ENCODE results near the gene ZMYND8. TPM values are rescaled to one million over a fixed set of nuclear protein-coding genes. Genes with fewer than 3 reads are reported as not detected.

Gene ZMYND8
- total and polyA plus RNA-seq, 2 donors (not counting 3 experiments of a cell fraction or from before 2014, with no cell fraction given), result 30.6 to 75.2 TPM

GRCh38 chr20:47211036-47211435 lies 145.5 kb downstream of the ZMYND8 start:
- DNase-seq (ENCODE audit: low read depth, low spot score) (no peak), FAIRE-seq (no peak)
- dilution Hi-C loops (cut with MboI; ENCODE audit: extremely low pct_ligation_motif_present, low sequenced_read_pairs) (no loop called here), intact Hi-C loops (cut with micrococcal nuclease) (no loop called here)
- no peak overlapping the region for H3K4me2 ChIP-seq (ENCODE audit: insufficient read depth, low read length)
- POLR2A ChIA-PET, result interaction anchor here (0.6 kb wide), 1 partner anchor 12 kb away, joined by 4 read pairs; no protein-coding TSS in a partner anchor
- BruUV-seq (replicated peaks), result no TSS peak
- no peak for TF ChIP-seq GATA2 (IDR thresholded peaks at IDR 0.05; ENCODE audit: insufficient read depth, insufficient read length, low read depth, low read length)
- no peak for TF ChIP-seq EZH2 (IDR thresholded peaks at IDR 0.05; ENCODE audit: borderline replicate concordance, low read depth, low read length, severe bottlenecking)
- TF ChIP-seq CTCF (IDR thresholded peaks at IDR 0.05; ENCODE audit: extremely low read depth in 1 of 2, insufficient read depth in 1 of 2, low read depth in 1 of 2, low read length in 2 of 2), result no peak
- no peak for TF ChIP-seq MYC (IDR thresholded peaks at IDR 0.05; ENCODE audit: low read depth, low read length)
- TF ChIP-seq FOS (IDR thresholded peaks at IDR 0.05; ENCODE audit: borderline replicate concordance, insufficient read depth, low read length), result no peak
- TF ChIP-seq JUN (IDR thresholded peaks at IDR 0.05; ENCODE audit: borderline replicate concordance, insufficient read depth, insufficient read length, low read depth), result no peak
- H2AFZ ChIP-seq (ENCODE audit: low read depth, low read length), result no peak overlapping the region
- H3K4me1 ChIP-seq (ENCODE audit: control insufficient read depth, extremely low read depth, insufficient read depth, low read length), result peaks cover 1% of the 10 kb centered on the region
- H3K9me3 ChIP-seq (replicated peaks; ENCODE audit: control insufficient read depth, insufficient read depth, low read length), result no peaks in the 10 kb centered on the region
- no peaks in the 10 kb centered on the region for H3K9me1 ChIP-seq (replicated peaks; ENCODE audit: control insufficient read depth, extremely low read depth, insufficient read depth, low read length)
- no peak overlapping the region for H3K9ac ChIP-seq (replicated peaks; ENCODE audit: extremely low read depth, insufficient read depth, low read length)
- H3K79me2 ChIP-seq (ENCODE audit: control insufficient read depth, insufficient read depth, low read length), result peaks cover 6% of the 10 kb centered on the region
- no peaks in the 10 kb centered on the region for H3K27me3 ChIP-seq (ENCODE audit: control insufficient read depth in 2 of 2, insufficient read depth in 2 of 2, low read length in 2 of 2)
- no peak overlapping the region for H3K27ac ChIP-seq (ENCODE audit: insufficient read depth, low read depth, low read length)
- no peaks in the 10 kb centered on the region for H4K20me1 ChIP-seq (replicated peaks; ENCODE audit: control insufficient read depth, extremely low read depth, insufficient read depth, low read length)
- H3K4me3 ChIP-seq (replicated peaks in 1 of 3; ENCODE audit: insufficient read depth in 1 of 3, low read depth in 1 of 3, low read length in 3 of 3), result no peak overlapping the region
- peaks cover 40 to 47% of the 10 kb centered on the region in 2 experiments for H3K36me3 ChIP-seq (ENCODE audit: control insufficient read depth in 2 of 2, extremely low read depth in 1 of 2, insufficient read depth in 2 of 2, low read length in 2 of 2)
- CTCF ChIA-PET, result no interaction called here

Data from endothelial cell of umbilical vein (primary cell).